Neural cell (in vitro differentiated cells): ENCODE data around the gene SEMA3F.

Experiments used
- EP300 ChIP-seq: fragments of 450-650 bp; conservative IDR thresholded peaks from 2 replicates; pipeline ENCODE4 v1.6.1; 2014; ENCODE audit warnings: antibody characterized with exemption, mild to moderate bottlenecking, moderate library complexity; ENCODE audit not compliant: poor library complexity, severe bottlenecking
- EZH2 ChIP-seq: fragments of 200-600, 300-800 bp; shearing (Covaris generic), sonication (generic); IDR thresholded peaks from 2 replicates; pipeline ENCODE4 v1.6.1; 2014; ENCODE audit warnings: antibody characterized with exemption, low read length, borderline replicate concordance, mild to moderate bottlenecking; ENCODE audit not compliant: insufficient read depth, poor library complexity, severe bottlenecking
- MXI1 ChIP-seq: fragments of 450-650 bp; conservative IDR thresholded peaks from 2 replicates; pipeline ENCODE4 v1.6.1; 2014; ENCODE audit warnings: antibody characterized with exemption, mild to moderate bottlenecking; ENCODE audit not compliant: poor library complexity, severe bottlenecking
- RAD21 ChIP-seq: fragments of 450-650 bp; conservative IDR thresholded peaks from 2 replicates; pipeline ENCODE4 v1.6.1; 2014; ENCODE audit warnings: antibody characterized with exemption, mild to moderate bottlenecking, moderate library complexity
- SMC3 ChIP-seq: fragments of 450-650 bp; conservative IDR thresholded peaks from 2 replicates; pipeline ENCODE4 v1.6.1; 2014; ENCODE audit warnings: antibody characterized with exemption, mild to moderate bottlenecking, moderate library complexity; ENCODE audit not compliant: poor library complexity
- TAF1 ChIP-seq: IDR thresholded peaks from 2 replicates; pipeline ENCODE4 v1.6.1; 2012; ENCODE audit warnings: low read depth
- TF ChIP-seq, protein P1 (sequence below): fragments of 450-650 bp; IDR thresholded peaks from 2 replicates; pipeline ENCODE4 v1.5.1; 2014; ENCODE audit warnings: antibody characterized with exemption, mild to moderate bottlenecking, moderate library complexity; ENCODE audit not compliant: poor library complexity, severe bottlenecking

DNA sequence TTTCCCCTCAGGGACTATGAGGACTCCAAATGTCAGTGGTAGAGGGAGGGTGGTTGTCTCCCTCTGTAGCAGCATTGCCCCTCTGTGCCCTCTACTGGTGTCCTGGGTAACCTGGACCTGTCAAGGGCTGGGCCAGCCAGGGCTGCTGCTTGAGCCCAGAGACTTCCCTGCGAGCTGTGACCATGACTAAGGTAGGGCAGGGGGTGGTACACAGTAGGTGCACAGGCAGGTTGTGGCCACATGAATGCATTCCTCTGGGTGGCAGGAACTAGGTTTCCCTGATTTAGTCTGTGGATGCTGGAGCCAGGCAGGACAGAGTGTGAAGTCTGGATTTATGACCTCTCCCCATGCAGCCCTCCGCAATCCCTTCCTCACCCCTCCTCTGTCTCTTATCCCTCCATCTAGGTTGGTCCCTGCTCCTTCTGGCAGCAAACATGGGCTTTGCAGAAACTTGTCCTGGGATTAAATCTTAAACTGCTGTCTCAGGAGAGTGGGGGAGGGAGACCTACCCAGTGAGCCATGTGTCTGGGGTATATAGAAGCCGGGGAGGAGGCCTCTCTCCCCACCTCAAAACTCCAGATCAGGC lies 8.7 kb upstream of the SEMA3F start:
- TF ChIP-seq, protein P1, sequence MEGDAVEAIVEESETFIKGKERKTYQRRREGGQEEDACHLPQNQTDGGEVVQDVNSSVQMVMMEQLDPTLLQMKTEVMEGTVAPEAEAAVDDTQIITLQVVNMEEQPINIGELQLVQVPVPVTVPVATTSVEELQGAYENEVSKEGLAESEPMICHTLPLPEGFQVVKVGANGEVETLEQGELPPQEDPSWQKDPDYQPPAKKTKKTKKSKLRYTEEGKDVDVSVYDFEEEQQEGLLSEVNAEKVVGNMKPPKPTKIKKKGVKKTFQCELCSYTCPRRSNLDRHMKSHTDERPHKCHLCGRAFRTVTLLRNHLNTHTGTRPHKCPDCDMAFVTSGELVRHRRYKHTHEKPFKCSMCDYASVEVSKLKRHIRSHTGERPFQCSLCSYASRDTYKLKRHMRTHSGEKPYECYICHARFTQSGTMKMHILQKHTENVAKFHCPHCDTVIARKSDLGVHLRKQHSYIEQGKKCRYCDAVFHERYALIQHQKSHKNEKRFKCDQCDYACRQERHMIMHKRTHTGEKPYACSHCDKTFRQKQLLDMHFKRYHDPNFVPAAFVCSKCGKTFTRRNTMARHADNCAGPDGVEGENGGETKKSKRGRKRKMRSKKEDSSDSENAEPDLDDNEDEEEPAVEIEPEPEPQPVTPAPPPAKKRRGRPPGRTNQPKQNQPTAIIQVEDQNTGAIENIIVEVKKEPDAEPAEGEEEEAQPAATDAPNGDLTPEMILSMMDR: no peak
- no peak for TF ChIP-seq EZH2
- no peak for TF ChIP-seq TAF1
- no peak for TF ChIP-seq SMC3
- TF ChIP-seq MXI1: no peak
- TF ChIP-seq RAD21: no peak
- TF ChIP-seq EP300: no peak
